Smooth muscle cell (in vitro differentiated cells): ENCODE measurements around the gene KRT25. TPM values are rescaled to one million over a fixed set of nuclear protein-coding genes. Genes with fewer than 3 reads are reported as not detected.

Experiments used
- polyA plus RNA-seq: library from polyadenylated mRNA; unstranded; fragments of >200 nt; fragmentation: Nextera tagmentation; extraction: Ambion mirVana; gene quantifications from 2 replicates; pipeline ENCODE4 v1.2.1, GENCODE V29; 2016
- total RNA-seq: library from RNA; depleted of rRNA; stranded (reverse); fragments of >200 nt; gene quantifications from 2 replicates; pipeline ENCODE4 v1.2.3, GENCODE V29; 2014

Gene KRT25
- total and polyA plus RNA-seq, 2 experiments from 2014 or later: not detected

Other genes starting within 250 kb of the KRT25 start
- gene CCR7, start 189.9 kb downstream of the KRT25 start, total RNA-seq: not detected in 2 replicates
- gene CCR7, start 189.9 kb downstream of the KRT25 start, polyA plus RNA-seq: not detected in 2 replicates
- 87.5 and 95.9 TPM in 2 replicates for gene SMARCE1, start 107.5 kb downstream of the KRT25 start, total RNA-seq
- 101 and 115 TPM in 2 replicates for gene SMARCE1, start 107.5 kb downstream of the KRT25 start, polyA plus RNA-seq
- gene KRT222, start 90.2 kb downstream of the KRT25 start, total RNA-seq: not detected in 2 replicates
- not detected in 2 replicates for gene KRT222, start 90.2 kb downstream of the KRT25 start, polyA plus RNA-seq
- not detected in 2 replicates for gene KRT24, start 51.6 kb downstream of the KRT25 start, total RNA-seq
- not detected in 2 replicates for gene KRT24, start 51.6 kb downstream of the KRT25 start, polyA plus RNA-seq
- not detected in 2 replicates for gene KRT26, start 16.9 kb upstream of the KRT25 start, total RNA-seq
- not detected in 2 replicates for gene KRT26, start 16.9 kb upstream of the KRT25 start, polyA plus RNA-seq
- gene KRT27, start 27.2 kb upstream of the KRT25 start, total RNA-seq: 1.1 TPM in 1 of 2 replicates, not detected in the other
- gene KRT27, start 27.2 kb upstream of the KRT25 start, polyA plus RNA-seq: 0.32 and 0.54 TPM in 2 replicates
- gene KRT28, start 44.6 kb upstream of the KRT25 start, total RNA-seq: not detected in 2 replicates
- gene KRT28, start 44.6 kb upstream of the KRT25 start, polyA plus RNA-seq: not detected in 2 replicates
- 29.0 and 48.0 TPM in 2 replicates for gene KRT10, start 67.3 kb upstream of the KRT25 start, total RNA-seq
- 186 and 189 TPM in 2 replicates for gene KRT10, start 67.3 kb upstream of the KRT25 start, polyA plus RNA-seq
- not detected in 2 replicates for gene KRT12, start 111.9 kb upstream of the KRT25 start, total RNA-seq
- gene KRT12, start 111.9 kb upstream of the KRT25 start, polyA plus RNA-seq: not detected in 2 replicates
- gene KRT20, start 129.9 kb upstream of the KRT25 start, total RNA-seq: not detected in 2 replicates
- not detected in 2 replicates for gene KRT20, start 129.9 kb upstream of the KRT25 start, polyA plus RNA-seq
- gene KRT23, start 182.3 kb upstream of the KRT25 start, total RNA-seq: 39.7 and 46.3 TPM in 2 replicates
- 4.5 and 14.4 TPM in 2 replicates for gene KRT23, start 182.3 kb upstream of the KRT25 start, polyA plus RNA-seq
- gene KRT39, start 211.6 kb upstream of the KRT25 start, total RNA-seq: not detected in 2 replicates
- not detected in 2 replicates for gene KRT39, start 211.6 kb upstream of the KRT25 start, polyA plus RNA-seq
- not detected in 2 replicates for gene KRT40, start 229.0 kb upstream of the KRT25 start, total RNA-seq
- not detected in 2 replicates for gene KRT40, start 229.0 kb upstream of the KRT25 start, polyA plus RNA-seq
- gene KRTAP3-3, start 238.8 kb upstream of the KRT25 start, total RNA-seq: not detected in 2 replicates
- not detected in 2 replicates for gene KRTAP3-3, start 238.8 kb upstream of the KRT25 start, polyA plus RNA-seq
- not detected in 2 replicates for gene KRTAP3-2, start 244.6 kb upstream of the KRT25 start, total RNA-seq
- not detected in 2 replicates for gene KRTAP3-2, start 244.6 kb upstream of the KRT25 start, polyA plus RNA-seq